SK-N-SH (cell line): ENCODE data around the gene FKBP5.

ENCODE experiments used
- EP300 ChIP-seq, 2 experiments: IDR thresholded peaks; 2 replicates each; pipeline versions ENCODE4 v1.4.0 to v1.6.1; 2012; ENCODE audit warnings: borderline replicate concordance in 1 of 2, low read depth in 1 of 2, low read length in 1 of 2
- GABPA ChIP-seq: IDR thresholded peaks from 2 replicates; pipeline ENCODE4 v1.4.0; 2012; ENCODE audit warnings: low read depth, mild to moderate bottlenecking
- MXI1 ChIP-seq: IDR thresholded peaks from 2 replicates; pipeline ENCODE4 v1.6.1; 2012; ENCODE audit warnings: mild to moderate bottlenecking, low read depth, low read length, improper control_type of control experiment
- SMC3 ChIP-seq: IDR thresholded peaks from 2 replicates; pipeline ENCODE4 v1.6.1; 2012; ENCODE audit warnings: low read depth, low read length, improper control_type of control experiment
- TAF1 ChIP-seq: IDR thresholded peaks from 2 replicates; pipeline ENCODE4 v1.6.1; 2012; ENCODE audit warnings: low read depth, mild to moderate bottlenecking, low read length, moderate library complexity, borderline replicate concordance
- YY1 ChIP-seq: IDR thresholded peaks from 2 replicates; pipeline ENCODE4 v1.4.0; 2012; ENCODE audit warnings: low read depth, mild to moderate bottlenecking
- TF ChIP-seq, protein P1 (sequence below): fragments of 200-600 bp; sonication (generic); IDR thresholded peaks from 2 replicates; pipeline ENCODE4 v1.6.1; 2017; ENCODE audit warnings: antibody characterized with exemption, mild to moderate bottlenecking, moderate library complexity
- TF ChIP-seq, protein P2 (sequence below): IDR thresholded peaks from 2 replicates; pipeline ENCODE4; 2012
- TF ChIP-seq, protein P3 (sequence below): fragments of 150-350 bp; IDR thresholded peaks from 2 replicates; pipeline ENCODE4 v1.6.1; 2017; ENCODE audit warnings: antibody characterized with exemption, low read length, low read depth, borderline replicate concordance

DNA sequence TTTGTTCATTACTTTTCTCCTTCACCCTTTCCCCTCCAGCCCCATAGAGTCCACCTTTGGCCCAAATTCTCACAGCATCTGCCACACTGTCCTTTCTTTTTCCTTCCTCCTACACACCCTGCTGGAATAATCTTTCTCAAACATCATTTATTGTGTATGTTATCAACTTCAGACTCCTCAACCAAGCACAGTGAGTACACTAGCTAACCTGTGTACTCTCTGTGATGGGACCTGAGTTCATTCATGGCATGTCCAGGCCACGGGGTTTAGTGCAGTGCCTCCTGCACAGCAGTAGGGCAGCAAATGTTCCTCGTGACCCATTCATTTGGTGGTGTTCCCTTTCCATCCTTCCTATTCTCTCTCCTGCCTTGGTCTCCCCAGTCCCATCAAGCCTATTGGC, 41.0 kb upstream of the FKBP5 start:
- TF ChIP-seq, protein P1, sequence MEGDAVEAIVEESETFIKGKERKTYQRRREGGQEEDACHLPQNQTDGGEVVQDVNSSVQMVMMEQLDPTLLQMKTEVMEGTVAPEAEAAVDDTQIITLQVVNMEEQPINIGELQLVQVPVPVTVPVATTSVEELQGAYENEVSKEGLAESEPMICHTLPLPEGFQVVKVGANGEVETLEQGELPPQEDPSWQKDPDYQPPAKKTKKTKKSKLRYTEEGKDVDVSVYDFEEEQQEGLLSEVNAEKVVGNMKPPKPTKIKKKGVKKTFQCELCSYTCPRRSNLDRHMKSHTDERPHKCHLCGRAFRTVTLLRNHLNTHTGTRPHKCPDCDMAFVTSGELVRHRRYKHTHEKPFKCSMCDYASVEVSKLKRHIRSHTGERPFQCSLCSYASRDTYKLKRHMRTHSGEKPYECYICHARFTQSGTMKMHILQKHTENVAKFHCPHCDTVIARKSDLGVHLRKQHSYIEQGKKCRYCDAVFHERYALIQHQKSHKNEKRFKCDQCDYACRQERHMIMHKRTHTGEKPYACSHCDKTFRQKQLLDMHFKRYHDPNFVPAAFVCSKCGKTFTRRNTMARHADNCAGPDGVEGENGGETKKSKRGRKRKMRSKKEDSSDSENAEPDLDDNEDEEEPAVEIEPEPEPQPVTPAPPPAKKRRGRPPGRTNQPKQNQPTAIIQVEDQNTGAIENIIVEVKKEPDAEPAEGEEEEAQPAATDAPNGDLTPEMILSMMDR: no peak
- TF ChIP-seq MXI1: no peak
- no peak for TF ChIP-seq YY1
- TF ChIP-seq SMC3: no peak
- TF ChIP-seq GABPA: no peak
- no peak for TF ChIP-seq EP300 (IDR thresholded peaks at IDR 0.05; ENCODE audit: borderline replicate concordance in 1 of 2, low read depth in 1 of 2, low read length in 1 of 2)
- TF ChIP-seq, protein P2, sequence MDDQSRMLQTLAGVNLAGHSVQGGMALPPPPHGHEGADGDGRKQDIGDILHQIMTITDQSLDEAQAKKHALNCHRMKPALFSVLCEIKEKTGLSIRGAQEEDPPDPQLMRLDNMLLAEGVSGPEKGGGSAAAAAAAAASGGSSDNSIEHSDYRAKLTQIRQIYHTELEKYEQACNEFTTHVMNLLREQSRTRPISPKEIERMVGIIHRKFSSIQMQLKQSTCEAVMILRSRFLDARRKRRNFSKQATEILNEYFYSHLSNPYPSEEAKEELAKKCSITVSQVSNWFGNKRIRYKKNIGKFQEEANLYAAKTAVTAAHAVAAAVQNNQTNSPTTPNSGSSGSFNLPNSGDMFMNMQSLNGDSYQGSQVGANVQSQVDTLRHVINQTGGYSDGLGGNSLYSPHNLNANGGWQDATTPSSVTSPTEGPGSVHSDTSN: no peak
- TF ChIP-seq, protein P3, sequence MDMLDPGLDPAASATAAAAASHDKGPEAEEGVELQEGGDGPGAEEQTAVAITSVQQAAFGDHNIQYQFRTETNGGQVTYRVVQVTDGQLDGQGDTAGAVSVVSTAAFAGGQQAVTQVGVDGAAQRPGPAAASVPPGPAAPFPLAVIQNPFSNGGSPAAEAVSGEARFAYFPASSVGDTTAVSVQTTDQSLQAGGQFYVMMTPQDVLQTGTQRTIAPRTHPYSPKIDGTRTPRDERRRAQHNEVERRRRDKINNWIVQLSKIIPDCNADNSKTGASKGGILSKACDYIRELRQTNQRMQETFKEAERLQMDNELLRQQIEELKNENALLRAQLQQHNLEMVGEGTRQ: no peak
- TF ChIP-seq TAF1: no peak
